SK-N-DZ (cell line): ENCODE measurements around the gene MEMO1.
"Not testable (repeated sequence)": the region's sequence is repeated elsewhere in the genome, so short reads cannot be mapped to it uniquely, and the experiment has no call there.

Experiments used
- DNase-seq: peaks from one replicate; pipeline ENCODE4 v3.0.0-alpha.2; 2015; ENCODE audit warnings: low spot score

The MEMO1 gene

GRCh38 chr2:31998731-31999383, 12.0 kb downstream of the MEMO1 start:
- no peak for DNase-seq

GRCh38 chr2:31997653-31998052, 13.2 kb downstream of the MEMO1 start:
- no peak for DNase-seq

GRCh38 chr2:31996571-31997150, 14.1 kb downstream of the MEMO1 start:
- DNase-seq, result no peak

- DNase-seq, result no peak
Measured at GRCh38 chr2:31992934-31993333, 17.9 kb downstream of the MEMO1 start.

- no peak for DNase-seq
Measured at GRCh38 chr2:31992025-31992579, 18.7 kb downstream of the MEMO1 start.

- no peak for DNase-seq
Measured at GRCh38 chr2:31989946-31990345, 20.9 kb downstream of the MEMO1 start.

GRCh38 chr2:31987454-31988220, 23.2 kb downstream of the MEMO1 start:
- DNase-seq, result no peak

- no peak for DNase-seq
Measured at GRCh38 chr2:31986906-31987305, 23.9 kb downstream of the MEMO1 start.

GRCh38 chr2:31983762-31984467, 26.9 kb downstream of the MEMO1 start:
- no peak for DNase-seq

- no peak for DNase-seq
Measured at GRCh38 chr2:31980674-31981356, 30.0 kb downstream of the MEMO1 start.

GRCh38 chr2:31979956-31980355, 30.9 kb downstream of the MEMO1 start:
- DNase-seq, result no peak

- DNase-seq, result no peak
Measured at GRCh38 chr2:31979018-31979417, 31.8 kb downstream of the MEMO1 start.

- no peak for DNase-seq
Measured at GRCh38 chr2:31978436-31978835, 32.4 kb downstream of the MEMO1 start.

- DNase-seq, result no peak
Measured at GRCh38 chr2:31973665-31974064, 37.1 kb downstream of the MEMO1 start.

GRCh38 chr2:31972059-31972458, 38.7 kb downstream of the MEMO1 start:
- DNase-seq, result no peak

GRCh38 chr2:31969178-31969577, 41.6 kb downstream of the MEMO1 start:
- DNase-seq, result no peak

GRCh38 chr2:31967790-31968189, 43.0 kb downstream of the MEMO1 start:
- DNase-seq, result no peak

- DNase-seq, result not testable (repeated sequence)
Measured at GRCh38 chr2:31966402-31966801, 44.4 kb downstream of the MEMO1 start.

GRCh38 chr2:31965094-31965493, 45.7 kb downstream of the MEMO1 start:
- no peak for DNase-seq

GRCh38 chr2:31962757-31963361, 47.9 kb downstream of the MEMO1 start:
- DNase-seq, result no peak

GRCh38 chr2:31958140-31958717, 52.6 kb downstream of the MEMO1 start:
- DNase-seq, result no peak
